Femur (tissue), 1 donor: ENCODE results near the gene RABIF.
"Not testable (repeated sequence)": the region's sequence is repeated elsewhere in the genome, so short reads cannot be mapped to it uniquely, and the experiment has no call there.

ENCODE experiments used
- DNase-seq: peaks from one replicate; pipeline ENCODE4 v3.0.0-alpha.2; 2017

RABIF gene

DNA sequence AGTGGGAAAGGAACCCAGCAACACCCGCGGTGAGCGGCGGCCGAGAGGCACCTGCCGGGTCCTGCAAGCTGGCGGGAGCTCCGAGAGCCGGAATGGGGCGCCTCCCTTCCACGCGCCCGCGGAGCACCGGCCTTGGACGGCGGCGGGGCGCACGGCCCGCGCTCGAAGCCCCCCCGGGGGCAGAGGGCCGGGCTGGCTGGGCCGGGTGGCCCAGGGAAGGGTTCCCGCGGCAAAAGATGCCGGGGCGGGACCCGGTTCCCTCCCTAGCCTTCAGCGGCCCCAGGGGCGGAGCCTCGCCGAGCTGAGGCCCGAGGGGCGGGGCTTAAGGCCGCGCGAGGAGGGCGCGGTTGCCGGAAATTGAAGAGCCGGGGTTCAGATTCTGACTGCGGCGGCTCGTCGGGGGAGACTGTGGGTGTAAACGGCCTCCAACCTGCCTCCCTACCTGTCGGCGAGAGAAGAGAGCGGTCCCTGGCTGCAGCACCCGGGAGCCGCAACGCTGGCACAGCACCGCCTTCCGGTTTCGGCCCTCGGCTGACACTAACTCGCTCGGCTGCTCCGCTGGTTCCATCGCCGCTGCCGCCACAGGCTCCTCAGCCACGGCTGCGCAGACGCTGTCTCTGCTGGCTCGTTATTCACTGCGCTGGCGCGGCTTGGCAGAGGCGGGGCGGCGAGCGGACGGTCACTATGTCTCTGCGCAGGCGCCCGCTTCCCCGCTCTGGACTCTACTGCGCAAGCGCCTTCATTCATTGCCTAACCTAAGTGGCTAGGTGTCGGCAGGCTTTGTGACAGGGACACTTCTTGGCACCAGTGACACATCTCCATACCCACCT lies at the start of gene RABIF:
Gene RABIF (minus strand): TSS at position 619 of the 830 bp plus-strand sequence. CDS start 51 bp downstream, at position 568.
- DNase-seq = peak; percentile 98

DNA sequence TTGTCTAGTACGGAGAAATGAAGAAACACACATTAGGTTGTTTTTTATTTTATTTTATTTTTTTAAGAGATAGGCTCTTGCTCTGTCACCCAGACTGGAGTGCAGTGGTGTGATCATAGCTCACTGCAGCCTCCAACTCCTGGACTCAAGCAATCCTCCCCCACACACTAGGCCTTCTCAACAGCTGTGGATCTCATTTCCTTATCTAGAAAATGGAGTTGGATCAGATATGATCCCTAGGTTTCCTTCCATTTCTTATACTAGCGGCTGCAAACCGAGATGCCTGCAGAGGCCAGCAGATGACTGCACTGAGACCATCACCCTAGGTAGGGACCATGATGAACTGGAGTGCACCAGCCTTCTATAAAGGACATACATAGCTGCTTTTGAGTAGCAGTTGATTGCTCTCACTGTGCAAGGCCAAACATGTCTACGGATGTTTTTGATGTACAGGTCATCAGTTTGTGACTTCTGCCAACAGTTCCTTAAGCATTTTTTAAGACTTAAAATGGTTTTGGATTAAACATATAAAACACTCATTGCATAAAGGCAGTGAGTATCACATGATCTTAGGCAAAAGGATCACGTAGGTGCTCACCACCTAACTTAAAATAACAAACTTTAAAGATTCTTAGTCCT lies 49.5 kb upstream of the RABIF start:
- DNase-seq = no peak

DNA sequence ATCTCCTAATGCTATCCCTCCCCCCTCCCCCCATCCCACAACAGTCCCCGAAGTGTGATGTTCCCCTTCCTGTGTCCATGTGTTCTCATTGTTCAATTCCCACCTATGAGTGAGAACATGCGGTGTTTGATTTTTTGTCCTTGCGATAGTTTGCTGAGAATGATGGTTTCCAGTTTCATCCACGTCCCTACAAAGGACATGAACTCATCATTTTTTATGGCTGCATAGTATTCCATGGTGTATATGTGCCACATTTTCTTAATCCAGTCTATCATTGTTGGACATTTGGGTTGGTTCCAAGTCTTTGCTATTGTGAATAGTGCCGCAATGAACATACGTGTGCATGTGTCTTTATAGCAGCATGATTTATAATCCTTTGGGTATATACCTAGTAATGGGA lies 47.5 kb upstream of the RABIF start:
- not testable (repeated sequence) for DNase-seq

DNA sequence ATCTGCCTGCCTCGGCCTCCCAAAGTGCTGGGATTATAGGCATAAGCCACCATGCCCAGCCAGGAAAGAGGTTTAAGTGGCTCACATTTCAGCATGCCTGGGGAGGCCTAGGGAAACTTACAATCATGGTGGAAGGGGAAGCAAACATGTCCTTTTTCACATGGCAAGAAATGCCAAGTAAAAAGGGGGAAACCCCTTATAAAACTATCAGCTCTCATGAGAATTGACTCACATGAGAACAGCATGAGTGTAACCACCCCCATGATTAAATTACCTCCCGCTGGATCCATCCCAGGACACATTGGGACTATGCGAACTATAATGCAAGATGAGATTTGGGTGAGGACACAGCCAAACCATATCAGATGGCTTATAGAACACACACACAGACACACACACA lies 46.9 kb upstream of the RABIF start:
- no peak for DNase-seq

DNA sequence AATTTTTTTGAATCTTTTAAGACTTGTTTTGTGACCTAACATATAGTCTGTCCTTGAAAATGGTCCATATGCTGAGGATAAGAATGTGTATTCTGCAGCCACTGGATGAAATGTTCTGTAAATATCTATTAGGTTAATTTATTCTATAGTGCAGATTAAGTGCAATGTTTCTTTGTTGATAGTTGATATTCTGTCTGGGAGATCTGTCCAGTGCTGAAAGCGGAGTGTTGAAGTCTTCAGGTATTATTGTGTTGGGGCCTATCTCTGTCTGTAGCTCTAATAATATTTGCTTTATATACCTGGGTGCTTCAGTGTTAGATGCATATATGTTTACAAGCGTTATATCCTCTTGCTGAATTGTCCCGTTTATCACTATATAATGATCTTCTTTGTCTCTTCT lies 45.8 kb upstream of the RABIF start:
- no peak for DNase-seq

DNA sequence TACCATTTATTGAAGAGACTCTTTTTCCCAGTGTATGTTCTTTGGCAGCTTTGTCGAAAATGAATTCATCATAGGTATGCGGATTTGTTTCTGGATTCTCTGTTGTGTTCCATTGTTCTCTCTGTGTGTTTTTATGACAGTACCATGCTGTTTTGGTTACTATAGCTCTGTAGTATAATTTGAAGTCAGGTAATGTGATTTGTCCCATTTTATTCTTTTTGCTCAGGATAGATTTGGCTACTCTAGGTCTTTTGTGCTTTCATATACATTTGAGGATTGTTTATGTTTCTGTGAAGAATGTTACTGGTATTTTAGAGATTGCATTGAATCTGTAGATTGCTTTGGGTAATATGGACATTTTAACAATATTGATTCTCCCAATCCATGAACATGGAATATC lies 43.5 kb upstream of the RABIF start:
- DNase-seq = no peak

DNA sequence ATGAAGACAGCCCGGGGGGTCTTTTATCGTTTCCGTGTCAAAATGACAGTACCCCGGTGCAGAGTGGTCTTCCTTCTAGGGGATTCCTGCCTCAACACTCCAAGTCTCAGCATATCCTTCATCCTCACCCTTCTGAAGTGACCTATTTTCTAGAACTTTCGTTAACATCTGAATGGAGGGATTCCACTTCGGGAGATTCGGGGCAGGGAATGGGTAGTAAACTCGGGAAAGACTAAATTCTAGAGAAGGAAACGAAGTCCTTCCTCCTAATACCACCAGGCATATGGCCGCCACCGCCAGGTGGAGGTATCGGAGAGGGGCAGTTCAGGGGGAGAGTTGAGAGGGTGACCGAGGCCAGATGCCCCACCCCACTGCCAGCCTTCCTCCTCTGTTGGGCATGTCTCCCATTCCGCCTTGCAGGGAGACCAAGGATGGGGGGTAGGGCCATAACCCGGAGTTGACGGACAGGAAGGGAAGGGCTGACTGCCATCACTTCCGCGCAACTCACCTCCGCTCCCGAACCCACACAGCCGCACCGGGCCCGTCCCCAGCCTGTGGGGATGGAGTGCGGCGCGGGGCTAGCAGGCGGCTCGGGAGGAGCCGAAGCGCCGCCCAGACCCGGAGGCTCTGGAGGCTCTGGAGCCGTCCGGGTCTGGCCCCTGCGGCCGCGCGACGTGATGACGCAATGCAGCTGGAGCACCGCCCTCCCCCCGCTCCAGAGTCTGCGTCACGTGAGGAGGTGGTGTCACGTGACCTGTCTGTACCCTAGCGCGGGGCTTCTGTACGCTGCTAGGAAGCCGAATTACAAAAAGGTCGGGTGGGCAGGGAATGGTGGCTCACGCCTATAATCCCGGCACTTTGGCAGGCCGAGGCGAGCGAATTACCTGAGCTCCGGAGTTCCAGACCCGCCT lies 37.9 kb upstream of the RABIF start, which contains the start of gene KLHL12:
Gene KLHL12 (minus strand): TSS at position 654 of the 911 bp plus-strand sequence. CDS start 2,072 bp downstream, outside the sequence.
- peak; percentile 97 for DNase-seq

DNA sequence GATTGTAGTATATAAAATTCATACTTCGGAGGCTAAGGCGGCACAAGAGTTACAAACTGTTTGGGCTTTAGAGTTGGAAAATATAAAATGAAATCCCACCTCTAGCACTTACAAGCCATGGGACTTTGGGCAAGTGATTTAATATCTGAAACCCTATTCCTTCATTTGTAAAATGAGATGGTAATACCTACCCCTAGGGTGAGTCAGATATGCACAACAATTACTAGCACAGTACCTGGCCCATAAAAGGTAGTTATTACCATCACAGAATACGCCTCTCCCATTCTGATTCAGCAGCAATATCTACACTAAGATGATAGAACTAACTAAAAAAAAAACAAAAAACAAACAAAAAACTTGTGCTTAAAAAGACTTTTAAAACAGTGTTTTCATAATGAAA lies 34.6 kb upstream of the RABIF start:
- DNase-seq = no peak

DNA sequence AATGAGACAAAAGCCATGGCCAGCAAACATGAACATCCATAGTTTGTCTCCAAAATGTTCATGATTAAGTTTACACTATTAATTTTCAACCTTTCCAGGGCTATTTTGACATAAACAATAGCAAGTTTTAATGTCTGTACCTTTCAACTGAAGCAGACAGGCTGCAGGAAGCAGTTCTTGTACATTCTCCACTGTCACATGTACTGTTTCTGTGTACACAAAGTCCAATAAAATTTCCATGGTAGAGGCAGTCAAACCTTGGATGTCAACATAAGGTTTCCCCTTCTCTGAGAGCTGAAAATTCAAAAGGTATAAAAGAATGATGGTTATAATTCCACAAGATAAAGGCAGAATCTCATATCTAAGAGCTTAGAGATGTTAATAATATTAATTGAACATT lies 30.7 kb upstream of the RABIF start:
- DNase-seq = no peak

DNA sequence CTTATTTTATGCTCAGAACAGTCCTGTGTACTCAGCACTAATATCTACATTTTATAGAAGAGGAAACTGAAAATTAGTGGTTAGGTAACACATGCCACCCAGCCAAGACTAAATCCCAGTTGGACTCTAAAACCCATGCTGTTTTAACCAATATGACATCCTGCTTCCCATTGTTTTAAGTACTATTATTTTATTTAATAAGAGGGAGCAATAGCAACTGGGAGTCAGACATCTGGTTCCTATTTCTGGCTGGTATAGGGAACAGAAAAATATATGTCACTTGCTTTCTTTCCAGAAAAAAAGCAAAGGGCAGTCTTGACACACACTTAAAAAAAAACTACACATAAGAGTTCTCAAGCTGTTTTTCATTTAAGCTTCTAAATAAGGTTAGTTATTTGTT lies 26.2 kb upstream of the RABIF start:
- no peak for DNase-seq

DNA sequence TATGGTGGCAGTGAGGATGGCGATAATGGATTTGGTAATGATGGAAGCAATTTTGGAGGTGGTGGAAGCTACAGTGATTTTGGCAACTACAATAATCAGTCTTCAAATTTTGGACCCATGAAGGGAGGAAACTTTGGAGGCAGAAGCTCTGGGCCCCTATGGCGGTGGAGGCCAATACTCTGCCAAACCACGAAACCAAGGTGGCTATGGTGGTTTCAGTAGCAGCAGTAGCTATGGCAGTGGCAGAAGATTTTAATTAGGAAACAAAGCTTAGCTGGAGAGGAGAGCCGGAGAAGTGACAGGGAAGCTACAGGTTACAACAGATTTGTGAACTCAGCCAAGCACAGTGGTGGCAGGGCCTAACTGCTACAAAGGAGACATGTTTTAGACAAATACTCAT lies 23.5 kb upstream of the RABIF start:
- DNase-seq = not testable (repeated sequence)

DNA sequence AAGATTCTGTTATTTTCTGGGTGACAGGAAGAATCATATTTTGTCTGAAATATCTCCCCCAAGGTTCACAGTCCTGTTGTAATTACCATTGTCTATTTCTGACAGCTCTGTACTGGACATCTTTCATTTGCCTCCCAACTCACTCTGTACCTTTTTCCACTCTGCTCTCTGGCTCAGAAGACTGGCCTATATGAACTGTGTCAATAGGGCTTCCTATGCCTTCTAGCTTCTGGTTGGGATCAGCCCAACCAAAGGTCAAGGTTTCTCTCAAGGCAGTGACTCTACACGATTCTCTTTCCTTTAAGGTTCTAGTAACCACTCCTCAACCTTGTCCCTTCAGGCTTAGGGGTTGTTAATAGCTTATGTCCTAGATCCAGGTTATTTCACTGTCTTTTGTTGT lies 20.5 kb upstream of the RABIF start:
- no peak for DNase-seq

DNA sequence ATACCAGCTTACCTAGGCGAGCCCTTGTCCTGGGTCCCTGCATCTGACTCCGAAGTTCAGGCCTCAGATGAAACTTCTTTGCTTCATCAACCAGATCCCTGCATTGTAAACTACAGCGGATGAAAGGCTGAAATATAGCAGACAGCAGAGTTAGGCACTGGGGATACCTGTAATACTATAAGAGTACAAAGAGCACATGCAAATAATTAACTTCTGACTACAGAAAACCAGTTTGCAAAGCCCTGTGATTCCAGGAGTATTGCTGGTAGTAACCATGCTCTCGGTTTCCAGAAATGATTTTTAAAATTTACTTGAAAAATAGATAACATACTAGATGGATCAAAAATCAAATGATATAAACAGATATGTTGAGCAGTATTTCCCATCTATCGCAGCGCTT lies 20.0 kb upstream of the RABIF start:
- DNase-seq = no peak

DNA sequence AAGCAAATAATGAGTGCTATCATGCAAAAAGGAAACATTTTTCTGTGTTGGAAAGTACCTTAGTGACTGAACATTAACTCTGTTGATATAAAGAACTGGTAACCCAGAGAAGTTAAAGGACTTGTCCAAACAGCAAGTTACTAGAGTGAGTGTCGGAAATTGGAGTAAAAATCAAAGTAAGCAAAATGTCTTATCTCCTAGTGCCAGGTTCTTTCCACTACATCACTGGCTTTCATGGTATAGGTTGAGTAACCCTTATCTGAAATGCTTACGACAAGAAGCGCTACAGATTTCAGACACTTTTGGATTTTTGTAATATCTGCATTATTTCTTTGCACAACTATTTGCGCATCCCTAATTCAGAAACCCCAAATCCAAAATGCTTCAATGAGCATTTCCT lies 16.4 kb upstream of the RABIF start:
- DNase-seq = no peak

DNA sequence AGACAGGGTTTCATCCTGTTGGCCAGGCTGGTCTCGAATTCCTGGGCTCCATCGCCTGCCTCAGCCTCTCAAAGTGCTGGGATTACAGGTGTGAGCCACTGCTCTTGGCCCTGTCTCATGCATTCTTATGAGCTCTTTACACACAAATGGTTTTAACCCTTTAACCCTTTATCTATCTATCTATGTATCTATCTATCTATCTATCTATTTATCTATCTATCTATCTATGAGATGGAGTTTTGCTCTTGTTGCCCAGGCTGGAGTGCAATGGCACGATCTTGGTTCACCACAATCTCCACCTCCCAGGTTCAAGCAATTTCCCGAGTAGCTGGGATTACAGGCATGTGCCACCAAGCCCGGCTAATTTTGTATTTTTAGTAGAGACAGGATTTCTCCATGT lies 14.9 kb upstream of the RABIF start:
- not testable (repeated sequence) for DNase-seq

DNA sequence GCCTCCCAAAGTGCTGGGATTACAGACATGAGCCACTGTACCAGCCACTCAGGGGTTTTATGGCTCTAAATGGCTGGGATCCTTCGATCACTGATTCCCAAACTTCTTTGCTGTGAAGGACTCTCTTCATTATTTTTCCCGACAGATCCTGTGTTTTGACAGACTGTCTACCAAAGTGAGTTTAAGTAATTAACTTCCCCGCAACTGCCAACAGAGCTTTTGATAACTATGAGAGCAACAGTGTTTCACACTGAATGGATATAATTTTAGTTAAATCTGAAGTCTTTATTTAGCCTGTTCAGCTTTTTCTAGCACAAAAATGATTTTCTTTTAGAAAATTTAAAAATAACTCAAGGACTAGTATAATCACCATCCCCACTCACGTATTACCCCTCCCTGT lies 12.6 kb upstream of the RABIF start:
- no peak for DNase-seq

DNA sequence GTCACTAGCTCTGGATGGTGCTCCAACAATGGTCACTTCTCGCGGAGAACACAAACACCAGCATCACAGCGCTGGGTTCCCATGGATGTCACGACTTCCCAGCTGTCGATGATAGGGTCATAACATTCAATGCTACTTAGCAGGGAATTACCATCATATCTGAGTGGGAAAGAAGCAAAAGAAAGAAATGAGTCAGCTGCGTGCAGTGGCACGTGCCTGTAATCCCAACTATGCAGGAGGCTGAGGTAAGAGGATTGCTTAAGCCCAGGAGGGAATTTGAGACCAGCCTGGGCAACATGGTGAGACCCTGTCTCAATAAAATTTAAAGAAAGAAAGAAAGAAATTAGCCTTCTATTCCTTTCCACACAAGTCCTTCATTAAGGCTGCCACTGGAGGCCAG lies 3.6 kb upstream of the RABIF start:
- no peak for DNase-seq

DNA sequence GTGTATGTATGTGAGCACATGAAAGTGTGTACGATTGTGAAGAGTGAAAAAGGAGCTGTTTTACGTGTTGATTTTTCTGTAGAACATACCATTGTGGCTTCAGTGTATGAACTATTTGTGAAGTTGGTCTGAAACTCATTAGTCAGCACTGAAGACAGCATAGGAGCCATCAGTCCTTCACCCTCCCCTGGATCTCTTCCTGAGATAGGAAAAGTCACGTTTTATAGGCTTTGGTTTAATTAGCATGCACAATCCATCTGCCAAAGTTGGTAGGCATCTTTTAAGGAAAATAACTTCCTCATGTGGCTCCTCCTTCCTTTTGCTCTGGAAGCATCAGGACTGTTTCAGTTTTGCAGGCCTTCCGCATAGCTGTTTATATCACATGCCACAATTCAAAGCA lies 1.4 kb upstream of the RABIF start:
- no peak for DNase-seq

DNA sequence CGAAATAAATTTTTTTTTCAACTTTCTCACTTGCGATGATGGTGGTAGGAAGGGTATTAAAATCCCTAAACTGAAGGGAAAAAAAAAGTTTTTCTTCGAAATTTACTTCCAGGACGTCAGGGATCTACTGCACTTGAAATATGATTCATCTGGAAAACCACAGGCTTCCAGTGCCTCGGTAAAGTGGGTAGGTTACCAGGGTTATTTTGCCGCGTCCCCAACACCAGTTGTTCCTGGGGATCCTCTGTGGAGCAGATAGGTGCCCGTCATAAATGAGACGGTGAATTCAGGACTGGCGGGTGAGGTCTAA lies 773 bp downstream of the RABIF start:
- DNase-seq = no peak

DNA sequence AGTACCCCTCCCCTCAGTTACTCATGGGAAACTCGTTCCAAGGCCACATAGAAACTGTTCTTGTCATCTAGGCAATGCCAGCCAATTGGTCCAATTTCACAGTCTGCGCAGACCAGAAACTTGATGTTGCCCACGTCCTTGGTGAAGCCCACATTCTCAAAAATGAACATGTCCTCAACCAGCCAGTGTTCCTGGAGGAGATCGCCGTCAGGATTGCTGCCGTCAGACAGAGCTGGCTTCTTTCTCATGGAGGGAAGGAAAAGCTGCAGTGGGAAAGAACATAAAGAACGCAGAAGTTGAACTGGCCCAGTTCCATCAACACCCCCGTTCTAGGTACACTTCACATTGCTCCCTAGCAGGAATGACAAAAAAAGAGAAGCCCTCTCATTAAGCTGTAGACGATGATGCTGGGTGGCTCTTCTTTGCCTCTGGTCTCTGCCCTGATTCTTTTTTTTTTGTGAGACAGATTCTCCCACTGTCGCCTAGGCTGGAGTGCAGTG lies 7.9 kb downstream of the RABIF start:
- no peak for DNase-seq

DNA sequence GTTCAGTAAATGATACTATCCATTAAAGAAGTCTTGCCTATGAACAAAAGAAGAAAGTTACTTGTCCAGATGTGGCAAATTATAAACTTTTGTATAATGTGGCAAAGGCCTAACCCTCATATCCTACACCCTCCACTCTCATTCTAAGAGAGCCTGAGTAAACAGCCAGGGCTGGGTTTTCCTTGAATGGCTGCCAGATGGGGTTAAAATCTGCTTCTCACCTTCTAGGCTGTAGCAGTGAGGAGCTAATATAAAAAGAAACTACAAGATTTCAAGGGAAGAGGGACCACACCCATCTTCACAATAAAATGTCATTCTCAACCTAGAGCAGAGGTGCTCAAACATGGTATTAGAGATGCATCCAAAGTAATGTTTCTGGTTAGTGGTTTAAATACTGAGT lies 8.9 kb downstream of the RABIF start:
- DNase-seq = no peak

DNA sequence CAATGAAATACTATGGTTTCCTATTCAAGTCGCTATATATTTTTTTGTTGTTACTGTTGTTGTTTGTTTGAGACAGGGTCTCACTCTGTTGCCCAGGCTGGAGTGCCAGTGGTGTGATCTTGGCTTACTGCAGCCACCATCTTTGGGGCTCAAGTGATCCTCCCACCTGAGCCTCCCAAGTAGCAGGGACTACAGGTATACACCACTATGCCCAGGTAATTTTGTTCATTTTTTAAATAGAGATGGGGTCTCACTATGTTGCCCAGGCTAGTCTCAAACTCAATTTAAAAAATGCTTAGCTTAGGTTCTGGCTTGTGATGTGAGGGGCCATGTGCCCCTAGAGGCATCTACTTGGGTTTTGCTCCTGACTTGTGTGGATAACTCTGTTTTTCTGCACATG lies 9.8 kb downstream of the RABIF start:
- no peak for DNase-seq

DNA sequence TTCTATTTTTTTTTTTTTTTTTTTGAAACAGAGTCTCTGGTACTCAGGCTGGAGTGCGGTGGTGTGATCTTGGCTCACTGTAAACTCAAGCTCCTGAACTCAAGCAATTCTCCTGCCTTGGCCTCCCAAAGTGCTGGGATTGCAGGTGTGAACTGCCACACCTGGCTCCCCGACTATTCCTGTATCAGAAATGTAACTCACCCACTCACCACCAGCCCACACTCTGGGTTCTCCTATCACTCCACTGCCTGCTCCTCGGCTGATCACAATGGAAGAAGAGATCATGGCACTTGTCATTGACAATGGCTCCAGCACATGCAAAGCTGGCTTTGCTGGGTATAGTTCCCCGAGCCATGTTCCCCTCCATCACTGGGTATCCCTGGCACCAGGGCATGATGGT lies 15.9 kb downstream of the RABIF start:
- no peak for DNase-seq
